Keratinocyte (primary cell): ENCODE results near the gene FGFR2.

ENCODE experiments used
- CTCF ChIP-seq, 3 experiments: IDR thresholded peaks in 1 of 3; conservative IDR thresholded peaks in 1 of 3; optimal IDR thresholded peaks in 1 of 3; 2 replicates in 2 of 3; 3 replicates in 1 of 3; pipeline versions ENCODE3 to v1.5.1; 2011; ENCODE audit warnings: low read length in 3 of 3, mild to moderate bottlenecking in 3 of 3, moderate library complexity in 2 of 3, control low read depth in 1 of 3, inconsistent platforms in 1 of 3; ENCODE audit not compliant: insufficient read depth in 2 of 3; ENCODE audit errors: extremely low read depth in 1 of 3
- EZH2 ChIP-seq: IDR thresholded peaks from one replicate; pipeline ENCODE4 v1.6.1; 2012; ENCODE audit warnings: inconsistent platforms, mild to moderate bottlenecking, low read length, moderate library complexity

- TF ChIP-seq CTCF (optimal IDR thresholded peaks at IDR 0.05 in 1 of 3, IDR thresholded peaks at IDR 0.05 in 1 of 3, conservative IDR thresholded peaks at IDR 0.05 in 1 of 3; ENCODE audit: extremely low read depth in 1 of 3, insufficient read depth in 2 of 3, low read length in 3 of 3) (peak; percentile 55 to 87 (median 78)), EZH2 (no peak)
Measured at GRCh38 chr10:121608469-121609190, 10.4 kb upstream of the FGFR2 start.
